Endothelial cell of umbilical vein (primary cell): Measurements from ENCODE around the gene DDX42. TPM values are rescaled to one million over a fixed set of nuclear protein-coding genes. Genes with fewer than 3 reads are reported as not detected.

Experiments
- BruUV-seq: library from RNA; stranded (reverse); fragments of 400-500 nt; replicated peaks from 2 replicates; lab custom pipeline; 2021; lab: Mats Ljungman, UMichigan
- CTCF ChIA-PET: fragments of 300-600, 350-600 bp; sonication (Branson Sonifier 250); formaldehyde crosslinking; loops from one replicate; lab custom pipeline; 2021; ENCODE audit warnings: antibody characterized with exemption, inconsistent platforms; lab: Charles Lee
- POLR2A ChIA-PET: fragments of 300-600, 350-600 bp; sonication (Branson Sonifier 250); formaldehyde crosslinking; loops from one replicate; lab custom pipeline; 2021; ENCODE audit warnings: antibody characterized with exemption, inconsistent platforms; lab: Charles Lee
- DNase-seq: peaks from one replicate; pipeline ENCODE4 v3.0.0-alpha.2; 2011; ENCODE audit warnings: low read depth, low spot score
- FAIRE-seq: peaks from 2 replicates; lab custom pipeline; 2011; peaks lifted over from hg19 to GRCh38; lab: Jason Lieb, UNC
- H2AFZ ChIP-seq: 2 replicates; pipeline ENCODE4 v1.6.0; 2012; ENCODE audit warnings: low read depth, low read length, control low read depth, inconsistent platforms
- H3K27ac ChIP-seq: 2 replicates; pipeline ENCODE4 v1.5.1; 2011; ENCODE audit warnings: low read depth, mild to moderate bottlenecking, control low read depth, low read length, moderate library complexity; ENCODE audit not compliant: insufficient read depth
- H3K27me3 ChIP-seq, 2 experiments: 2 replicates each; pipeline versions ENCODE4 v1.6.0 to v1.6.1; 2011; ENCODE audit warnings: low read length in 2 of 2, mixed read lengths in 1 of 2; ENCODE audit not compliant: control insufficient read depth in 2 of 2, insufficient read depth in 2 of 2
- H3K36me3 ChIP-seq, 2 experiments: 2 replicates in 1 of 2; 3 replicates in 1 of 2; pipeline ENCODE4 v1.5.1; 2011; ENCODE audit warnings: low read length in 2 of 2, mild to moderate bottlenecking in 1 of 2, moderate library complexity in 1 of 2; ENCODE audit not compliant: control insufficient read depth in 2 of 2, insufficient read depth in 2 of 2; ENCODE audit errors: extremely low read depth in 1 of 2
- H3K4me1 ChIP-seq: 3 replicates; pipeline ENCODE4 v1.5.1; 2011; ENCODE audit warnings: mild to moderate bottlenecking, low read length; ENCODE audit not compliant: control insufficient read depth, insufficient read depth; ENCODE audit errors: extremely low read depth
- H3K4me2 ChIP-seq: 2 replicates; pipeline ENCODE4 v1.6.1; 2011; ENCODE audit warnings: low read length, control low read depth, mixed read lengths; ENCODE audit not compliant: insufficient read depth
- H3K4me3 ChIP-seq, 3 experiments: fragments of 200-600 bp in 1 of 3; sonication (generic), shearing (Covaris generic) in 1 of 3; replicated peaks in 1 of 3; 2 replicates each; pipeline ENCODE4 v1.5.1; 2011 to 2016; ENCODE audit warnings: control low read depth in 3 of 3, low read length in 3 of 3, mild to moderate bottlenecking in 2 of 3, inconsistent platforms in 1 of 3, low read depth in 1 of 3, moderate library complexity in 1 of 3; ENCODE audit not compliant: insufficient read depth in 1 of 3
- H3K79me2 ChIP-seq: 2 replicates; pipeline ENCODE4 v1.6.0; 2012; ENCODE audit warnings: low read length, inconsistent platforms; ENCODE audit not compliant: control insufficient read depth, insufficient read depth
- H3K9ac ChIP-seq: replicated peaks from 2 replicates; pipeline ENCODE3; 2011; ENCODE audit warnings: low read length, control low read depth; ENCODE audit not compliant: insufficient read depth; ENCODE audit errors: extremely low read depth
- H3K9me1 ChIP-seq: replicated peaks from 3 replicates; pipeline ENCODE4 v1.6.0; 2011; ENCODE audit warnings: mild to moderate bottlenecking, low read length; ENCODE audit not compliant: control insufficient read depth, insufficient read depth; ENCODE audit errors: extremely low read depth
- H3K9me3 ChIP-seq: replicated peaks from 2 replicates; pipeline ENCODE4 v1.5.1; 2012; ENCODE audit warnings: low read length, inconsistent platforms; ENCODE audit not compliant: control insufficient read depth, insufficient read depth
- H4K20me1 ChIP-seq: replicated peaks from 2 replicates; pipeline ENCODE3; 2011; ENCODE audit warnings: mild to moderate bottlenecking, low read length; ENCODE audit not compliant: control insufficient read depth, insufficient read depth; ENCODE audit errors: extremely low read depth
- CTCF ChIP-seq, 2 donors: IDR thresholded peaks; 1 replicate in 1 of 2; 2 replicates in 1 of 2; pipeline ENCODE4 v1.5.1; 2011; ENCODE audit warnings: low read length in 2 of 2, mild to moderate bottlenecking in 2 of 2, moderate library complexity in 2 of 2, control low read depth in 1 of 2, inconsistent platforms in 1 of 2, low read depth in 1 of 2; ENCODE audit not compliant: insufficient read depth in 1 of 2; ENCODE audit errors: extremely low read depth in 1 of 2
- EZH2 ChIP-seq: IDR thresholded peaks from 2 replicates; pipeline ENCODE4 v1.6.1; 2012; ENCODE audit warnings: borderline replicate concordance, low read depth, mild to moderate bottlenecking, moderate library complexity, low read length, inconsistent platforms; ENCODE audit not compliant: severe bottlenecking
- FOS ChIP-seq: IDR thresholded peaks from 2 replicates; pipeline ENCODE4 v1.6.1; 2011; ENCODE audit warnings: mild to moderate bottlenecking, low read length, moderate library complexity, borderline replicate concordance; ENCODE audit not compliant: insufficient read depth
- GATA2 ChIP-seq: IDR thresholded peaks from 2 replicates; pipeline ENCODE4 v1.7.0; 2011; ENCODE audit warnings: low read depth, mild to moderate bottlenecking, moderate library complexity, mixed read lengths, low read length; ENCODE audit not compliant: insufficient read length, insufficient read depth
- JUN ChIP-seq: IDR thresholded peaks from 2 replicates; pipeline ENCODE4 v1.6.1; 2011; ENCODE audit warnings: borderline replicate concordance, low read depth; ENCODE audit not compliant: insufficient read length, insufficient read depth
- MYC ChIP-seq: IDR thresholded peaks from one replicate; pipeline ENCODE4 v1.6.1; 2011; ENCODE audit warnings: mild to moderate bottlenecking, low read depth, low read length
- POLR2A ChIP-seq: IDR thresholded peaks from 2 replicates; pipeline ENCODE4 v1.6.1; 2012; ENCODE audit warnings: low read depth, mild to moderate bottlenecking, control low read depth, low read length
- POLR2AphosphoS5 ChIP-seq: IDR thresholded peaks from 2 replicates; pipeline ENCODE4 v1.6.1; 2012; ENCODE audit warnings: low read depth, mild to moderate bottlenecking, control low read depth, low read length, moderate library complexity; ENCODE audit not compliant: insufficient read depth
- dilution Hi-C: fragments of 300-500 bp; cut with MboI; formaldehyde crosslinking; loops from one replicate; pipeline ENCODE4 v1.15.0; 2019; ENCODE audit warnings: low sequenced_read_pairs; ENCODE audit not compliant: extremely low pct_ligation_motif_present
- intact Hi-C: fragments of 100-400 bp; cut with micrococcal nuclease; formaldehyde crosslinking; loops from one replicate; pipeline ENCODE4 v1.10.0; 2022
- polyA plus RNA-seq, 4 experiments: library from polyadenylated mRNA; depleted of rRNA in 3 of 4; stranded (reverse) in 3 of 4; unstranded in 1 of 4; fragments of >200 nt; gene quantifications; 2 replicates each; pipeline versions ENCODE4 v1.2.1 to v1.2.3, GENCODE V29; 2011 to 2012; ENCODE audit warnings: missing spikeins in 1 of 4
- total RNA-seq: library from RNA; stranded (reverse); gene quantifications from 2 replicates; pipeline ENCODE4 v1.2.3, GENCODE V29; 2021
- TF ChIP-seq, protein P1 (sequence below): IDR thresholded peaks from 2 replicates; pipeline ENCODE4 v1.6.1; 2011; ENCODE audit not compliant: insufficient read depth, insufficient read length

DDX42 gene
- total and polyA plus RNA-seq, 2 donors (not counting 3 experiments of a cell fraction or from before 2014, with no cell fraction given) = 48.1 to 124 TPM

GRCh38 chr17:63854709-63855108 lies 80.7 kb downstream of the DDX42 start:
- CTCF ChIA-PET = interaction anchor here (0.8 to 0.9 kb wide), 2 partner anchors 11 to 13 kb away, joined by 3 read pairs; no protein-coding TSS in a partner anchor
- FAIRE-seq = no peak

More at GRCh38 chr17:63854709-63855108, 80.7 kb downstream of the DDX42 start:
- Histone ChIP-seq H3K4me1 (no peaks in the 10 kb centered on the region), H3K9ac (no peak overlapping the region), H3K27ac (no peak overlapping the region), H3K79me2 (no peaks in the 10 kb centered on the region), H3K4me3 (no peak overlapping the region), H3K9me3 (no peaks in the 10 kb centered on the region), H3K9me1 (no peaks in the 10 kb centered on the region), H3K27me3 (peaks cover 3 to 10% of the 10 kb centered on the region in 2 experiments), H4K20me1 (no peaks in the 10 kb centered on the region), H2AFZ (no peak overlapping the region), H3K4me2 (no peak overlapping the region), H3K36me3 (no peaks in the 10 kb centered on the region)
- POLR2A ChIA-PET = no interaction called here
- TF ChIP-seq FOS (no peak), POLR2AphosphoS5 (no peak), POLR2A (no peak), JUN (no peak), GATA2 (no peak), MYC (no peak), EZH2 (no peak), CTCF (IDR thresholded peaks at IDR 0.05; ENCODE audit: extremely low read depth in 1 of 2, insufficient read depth in 1 of 2, low read depth in 1 of 2, low read length in 2 of 2) (no peak)
- TF ChIP-seq, protein P1, sequence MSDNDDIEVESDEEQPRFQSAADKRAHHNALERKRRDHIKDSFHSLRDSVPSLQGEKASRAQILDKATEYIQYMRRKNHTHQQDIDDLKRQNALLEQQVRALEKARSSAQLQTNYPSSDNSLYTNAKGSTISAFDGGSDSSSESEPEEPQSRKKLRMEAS = no peak
- intact Hi-C loops (no loop called here), dilution Hi-C loops (no loop called here)
- BruUV-seq = no TSS peak
- no peak for DNase-seq
